Ascending aorta (tissue), 2 donors: ENCODE measurements around the gene MYO1G. TPM values are rescaled to one million over a fixed set of nuclear protein-coding genes. Genes with fewer than 3 reads are reported as not detected.

ENCODE experiments used
- DNase-seq, 2 donors: peaks; one replicate each; pipeline ENCODE4 v3.0.0-alpha.2; 2019; ENCODE audit warnings: low spot score in 2 of 2
- H3K27ac ChIP-seq, 2 donors: fragments of 200-600 bp; sonication (generic); one replicate each; pipeline ENCODE4 v1.5.1; 2016 to 2017; ENCODE audit warnings: mild to moderate bottlenecking in 1 of 2
- H3K27me3 ChIP-seq: fragments of 200-600 bp; sonication (generic); one replicate; pipeline ENCODE4 v1.5.1; 2017
- H3K36me3 ChIP-seq, 2 donors: fragments of 200-600 bp; sonication (generic); one replicate each; pipeline ENCODE4 v1.5.1; 2016
- H3K4me1 ChIP-seq, 2 donors: fragments of 200-600 bp; sonication (generic); one replicate each; pipeline ENCODE4 v1.5.1; 2016 to 2017; ENCODE audit warnings: mild to moderate bottlenecking in 1 of 2
- H3K4me3 ChIP-seq, 2 donors: fragments of 200-600 bp; sonication (generic); one replicate each; pipeline ENCODE4 v1.5.1; 2016 to 2017; ENCODE audit warnings: mild to moderate bottlenecking in 1 of 2
- H3K9me3 ChIP-seq, 2 donors: fragments of 200-600 bp; sonication (generic); one replicate each; pipeline ENCODE4 v1.5.1; 2016
- CTCF ChIP-seq, 3 experiments: fragments of 200-600 bp in 2 of 3; fragments of 450-650 bp in 1 of 3; sonication (generic) in 2 of 3; IDR thresholded peaks; one replicate each; pipeline ENCODE4 v1.5.1; 2016 to 2019; ENCODE audit warnings: antibody characterized with exemption in 3 of 3, mild to moderate bottlenecking in 1 of 3, moderate library complexity in 1 of 3
- intact Hi-C: fragments of 100-400 bp; cut with DNase I; formaldehyde crosslinking; loops from one replicate; pipeline ENCODE4 v1.15.1; 2023
- total RNA-seq: library from RNA; depleted of rRNA; stranded (reverse); fragments of >200 nt; gene quantifications from one replicate; pipeline ENCODE4 v1.1.0, GENCODE V29; 2016

MYO1G gene
- total RNA-seq, 1 donor from 2014 or later: 5.9 TPM

- intact Hi-C loops: loop anchor here (1.0 to 5.0 kb wide), 8 partner anchors 13 to 404 kb away; partner anchors contain the start of genes H2AZ2, NACAD, PPIA and PURB
Measured at GRCh38 chr7:44985900-44986217, 7.0 kb upstream of the MYO1G start.

GRCh38 chr7:44985033-44985695 is 6.3 kb upstream of the MYO1G start:
- no peak for DNase-seq
- Histone ChIP-seq H3K9me3 (no peaks in the 10 kb centered on the region), H3K27me3 (no peaks in the 10 kb centered on the region), H3K36me3 (peaks cover 24 to 40% of the 10 kb centered on the region in 2 donors), H3K4me3 (no peak overlapping the region), H3K4me1 (peaks cover 5 to 12% of the 10 kb centered on the region in 2 donors), H3K27ac (peak overlapping the region; percentile 89 to 90)
- no peak for TF ChIP-seq CTCF (IDR thresholded peaks at IDR 0.05)
- intact Hi-C loops: loop anchor here (5.0 kb wide), 2 partner anchors 138 to 403 kb away; partner anchors contain the start of genes H2AZ2 and TMED4

More at GRCh38 chr7:44985900-44986217, 7.0 kb upstream of the MYO1G start:
- Histone ChIP-seq H3K27ac (peak overlapping the region; percentile 89 to 90), H3K4me3 (peak overlapping the region; percentile 68), H3K27me3 (no peaks in the 10 kb centered on the region), H3K9me3 (no peaks in the 10 kb centered on the region), H3K4me1 (peaks cover 6 to 12% of the 10 kb centered on the region in 2 donors), H3K36me3 (peaks cover 24 to 40% of the 10 kb centered on the region in 2 donors)
- no peak for TF ChIP-seq CTCF (IDR thresholded peaks at IDR 0.05)
- no peak for DNase-seq

- no peak overlapping the region for H3K27ac ChIP-seq
- peaks cover 3 to 11% of the 10 kb centered on the region in 2 donors for H3K4me1 ChIP-seq
- intact Hi-C loops: no loop called here
- no peaks in the 10 kb centered on the region for H3K9me3 ChIP-seq
- no peaks in the 10 kb centered on the region for H3K27me3 ChIP-seq
- no peak for TF ChIP-seq CTCF (IDR thresholded peaks at IDR 0.05)
- no peak overlapping the region for H3K4me3 ChIP-seq
- DNase-seq: no peak
- peaks cover 24 to 40% of the 10 kb centered on the region in 2 donors for H3K36me3 ChIP-seq
Measured at GRCh38 chr7:44984478-44984758, 5.6 kb upstream of the MYO1G start.

- Histone ChIP-seq H3K4me1 (peaks cover 3 to 11% of the 10 kb centered on the region in 2 donors), H3K9me3 (no peaks in the 10 kb centered on the region), H3K27ac (no peak overlapping the region), H3K4me3 (no peak overlapping the region), H3K36me3 (peaks cover 24 to 40% of the 10 kb centered on the region in 2 donors), H3K27me3 (no peaks in the 10 kb centered on the region)
- DNase-seq: no peak
- no peak for TF ChIP-seq CTCF (IDR thresholded peaks at IDR 0.05)
- intact Hi-C loops: no loop called here
Measured at GRCh38 chr7:44983742-44984477, 5.1 kb upstream of the MYO1G start.

GRCh38 chr7:44982970-44983369 is 4.2 kb upstream of the MYO1G start:
- Histone ChIP-seq H3K4me1 (peaks cover 3 to 11% of the 10 kb centered on the region in 2 donors), H3K36me3 (peaks cover 24 to 40% of the 10 kb centered on the region in 2 donors), H3K27ac (no peak overlapping the region), H3K27me3 (no peaks in the 10 kb centered on the region), H3K4me3 (no peak overlapping the region), H3K9me3 (no peaks in the 10 kb centered on the region)
- intact Hi-C loops: no loop called here
- DNase-seq: no peak
- TF ChIP-seq CTCF (IDR thresholded peaks at IDR 0.05): no peak
